CD4-positive, alpha-beta T cell treated with Interleukin-21 for 1 hour (primary cell): ENCODE measurements around the gene SP2.
"Not testable (repeated sequence)": the region's sequence is repeated elsewhere in the genome, so short reads cannot be mapped to it uniquely, and the experiment has no call there.

ENCODE experiments used
- DNase-seq: peaks from one replicate; pipeline ENCODE4 v3.0.0-alpha.2; 2020

SP2 gene

DNA sequence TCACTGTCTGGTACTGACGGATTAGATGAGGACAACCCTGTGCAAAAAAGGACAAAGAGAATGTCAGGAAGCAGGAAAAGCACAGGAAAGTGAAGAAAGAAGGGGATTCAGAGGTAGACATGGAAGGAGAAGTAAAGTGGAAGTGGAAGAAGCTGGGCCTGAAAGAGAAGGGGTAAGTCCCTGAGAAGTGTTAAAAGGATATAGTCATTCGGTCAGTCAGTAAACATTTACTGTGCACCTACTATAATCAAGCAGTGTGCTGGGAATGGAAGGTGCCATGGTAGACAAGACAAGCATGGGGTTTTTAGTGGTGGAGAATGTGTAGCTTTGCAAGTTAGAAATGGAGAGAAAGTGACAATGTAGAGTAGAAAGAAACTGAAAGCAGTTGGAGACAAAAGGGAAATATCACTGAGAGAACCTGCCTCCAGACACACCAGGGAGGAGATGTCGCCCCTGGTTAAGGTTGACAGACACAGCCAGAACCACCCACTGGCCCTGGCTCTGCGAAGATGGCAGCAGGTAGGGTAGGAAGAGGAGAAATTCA, 4.4 kb upstream of the SP2 start:
- no peak for DNase-seq

DNA sequence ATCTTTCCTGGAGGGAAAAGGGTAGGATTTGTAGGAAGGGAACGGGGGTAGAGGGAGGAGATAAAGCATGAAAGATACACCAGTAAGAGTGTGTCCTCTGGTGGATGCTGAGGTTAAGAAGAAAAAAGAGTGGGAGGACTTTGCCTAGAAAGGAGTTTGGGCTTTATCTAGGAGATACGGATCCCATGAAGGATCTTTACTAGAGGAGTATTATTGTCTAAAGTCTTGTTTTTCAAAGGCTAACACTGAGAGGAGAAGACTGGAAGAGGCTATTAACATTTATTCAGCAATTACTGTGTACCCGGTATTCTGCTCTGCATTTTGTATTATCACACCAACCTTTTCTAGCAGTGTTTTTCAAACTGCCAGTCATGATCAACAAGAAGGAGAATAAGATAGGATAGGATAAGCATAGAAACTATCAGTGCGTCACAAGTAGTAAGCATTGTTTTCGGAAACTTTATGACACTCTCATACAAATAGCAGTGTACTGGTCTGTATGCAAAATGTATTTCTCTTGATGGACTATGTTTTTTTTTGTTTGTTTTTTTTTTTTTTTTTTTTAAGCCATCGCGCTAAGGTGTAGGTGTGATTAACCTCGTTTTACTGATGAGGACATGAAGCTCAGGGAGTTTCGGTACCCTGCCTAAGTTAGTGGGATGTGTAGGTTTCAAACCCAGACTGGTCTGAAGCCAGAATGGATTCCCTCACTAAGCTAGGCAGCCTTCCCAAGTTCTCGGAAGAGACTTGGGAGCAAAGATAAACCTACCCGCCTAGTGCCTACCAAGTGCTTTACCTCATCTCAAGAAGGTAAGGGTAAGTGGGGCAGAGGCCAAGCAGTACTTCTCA, 1.3 kb upstream of the SP2 start:
- DNase-seq = no peak

DNA sequence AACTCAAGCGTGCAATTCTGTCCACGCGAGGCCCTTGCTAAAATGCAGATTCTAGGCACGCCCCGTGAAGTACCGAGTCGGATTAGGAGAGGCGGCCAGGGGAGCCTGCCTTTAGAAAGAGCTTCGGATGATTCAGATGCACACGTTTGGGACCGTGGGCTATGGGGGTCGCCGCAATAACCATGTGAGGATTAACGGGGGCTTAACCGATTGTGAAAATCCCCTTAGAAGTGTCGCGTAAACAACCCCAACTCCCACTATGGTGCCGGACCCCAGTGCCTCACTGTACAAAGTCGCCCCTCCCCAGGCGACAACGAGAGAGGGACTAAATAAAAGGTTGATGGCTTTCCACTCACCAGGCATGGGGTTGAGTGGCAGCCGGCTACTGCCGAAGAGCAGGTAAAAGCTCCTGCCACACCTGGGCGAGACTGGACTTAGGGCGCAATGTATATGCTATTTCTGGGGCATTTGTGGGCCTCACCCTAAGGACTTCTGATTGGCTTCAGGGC, 635 bp upstream of the SP2 start:
- no peak for DNase-seq

DNA sequence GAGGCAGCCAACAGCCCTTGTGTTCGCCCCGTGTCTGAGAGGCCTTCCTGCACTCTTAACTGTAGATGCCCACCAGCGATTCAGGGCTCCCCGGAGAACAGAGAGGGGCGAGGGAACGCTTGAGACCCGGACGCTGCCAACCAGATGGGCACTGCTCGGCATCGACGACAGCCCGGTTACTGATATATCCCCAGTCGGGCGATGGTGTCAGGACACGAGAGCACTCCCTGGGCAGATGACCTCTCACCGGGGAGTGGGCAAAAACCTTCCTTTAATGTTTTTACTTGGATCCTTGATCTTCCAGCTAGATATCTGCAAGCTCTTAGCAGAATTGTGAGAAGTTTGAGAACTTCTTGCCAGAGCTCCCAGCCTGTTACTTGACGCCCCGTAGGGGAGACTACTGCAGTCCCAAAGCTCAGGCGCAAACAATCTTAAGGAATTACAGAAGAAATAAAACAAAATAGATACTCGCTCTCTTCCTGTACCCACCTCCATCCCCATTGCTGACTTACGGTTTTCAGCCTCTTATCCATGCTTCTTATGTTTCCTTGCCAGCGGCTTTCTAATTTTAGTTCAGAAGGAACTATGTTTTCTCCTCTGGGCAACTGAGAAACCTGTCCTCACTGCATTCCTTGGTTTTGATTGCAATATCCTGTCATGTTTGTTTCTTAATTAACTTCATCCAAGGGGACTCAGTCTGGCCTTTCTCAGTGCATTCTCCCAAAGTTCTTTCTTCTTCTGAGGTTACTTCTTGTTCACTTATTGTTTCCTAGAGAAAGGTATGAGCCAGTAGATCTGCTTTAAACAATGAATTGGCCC, 845 bp downstream of the SP2 start:
- DNase-seq = no peak

DNA sequence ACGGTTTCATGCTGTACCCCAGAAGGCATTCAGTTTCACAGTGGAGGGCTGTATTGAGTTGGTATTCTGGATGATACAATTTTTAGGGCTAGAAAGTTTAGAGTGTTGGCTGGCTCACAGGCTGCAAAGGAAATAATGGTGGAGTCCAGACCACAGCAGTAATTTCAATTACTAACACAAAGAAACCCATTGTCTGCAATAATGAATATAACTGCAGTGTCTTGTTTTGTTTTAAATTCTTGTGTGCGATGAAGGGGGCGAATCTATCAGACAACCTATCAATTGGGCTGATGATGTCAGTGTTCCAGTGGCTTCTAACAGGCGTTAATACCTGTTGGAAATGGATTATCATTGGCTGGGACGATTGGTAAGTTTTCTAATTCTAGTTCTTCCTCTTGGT, 1.5 kb downstream of the SP2 start:
- DNase-seq = no peak

DNA sequence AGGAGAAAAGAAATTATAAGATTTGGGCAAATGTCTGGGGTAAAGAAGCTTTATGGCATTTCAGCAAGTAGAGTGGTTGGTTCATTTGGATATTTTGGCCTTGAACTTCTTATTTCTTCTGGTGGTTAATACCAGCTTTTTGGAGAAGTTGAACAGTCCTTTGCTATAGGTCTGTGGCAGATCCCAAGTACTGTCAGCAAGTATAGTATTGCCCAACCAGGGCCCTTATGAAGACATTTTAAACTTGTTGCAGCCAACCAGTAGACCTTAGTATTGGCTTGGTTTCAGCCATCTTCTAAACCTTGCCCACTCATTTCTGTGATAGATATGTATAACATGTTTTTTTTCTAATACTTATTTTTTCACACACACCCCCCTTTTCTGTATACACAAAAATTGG, 2.2 kb downstream of the SP2 start:
- DNase-seq = no peak

DNA sequence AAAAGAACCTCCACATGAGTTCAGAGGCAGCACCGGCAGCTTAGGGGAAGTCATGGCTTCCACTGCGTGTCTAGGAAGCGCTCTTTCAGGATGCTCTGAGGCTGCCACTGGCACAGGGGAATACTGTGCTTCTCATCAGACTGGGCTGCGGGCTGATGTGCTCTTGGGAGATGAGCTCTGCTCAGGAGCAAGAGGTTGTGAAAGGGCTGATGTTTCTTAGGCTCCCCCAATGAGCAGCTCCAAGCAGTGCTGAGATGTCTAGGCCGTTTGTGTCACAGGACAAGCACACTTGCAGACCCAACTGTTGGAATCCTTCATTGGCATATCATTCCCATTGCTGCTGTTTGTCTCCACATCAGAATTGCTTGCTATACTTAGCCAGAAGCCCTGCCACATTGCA, 3.6 kb downstream of the SP2 start:
- DNase-seq = no peak

DNA sequence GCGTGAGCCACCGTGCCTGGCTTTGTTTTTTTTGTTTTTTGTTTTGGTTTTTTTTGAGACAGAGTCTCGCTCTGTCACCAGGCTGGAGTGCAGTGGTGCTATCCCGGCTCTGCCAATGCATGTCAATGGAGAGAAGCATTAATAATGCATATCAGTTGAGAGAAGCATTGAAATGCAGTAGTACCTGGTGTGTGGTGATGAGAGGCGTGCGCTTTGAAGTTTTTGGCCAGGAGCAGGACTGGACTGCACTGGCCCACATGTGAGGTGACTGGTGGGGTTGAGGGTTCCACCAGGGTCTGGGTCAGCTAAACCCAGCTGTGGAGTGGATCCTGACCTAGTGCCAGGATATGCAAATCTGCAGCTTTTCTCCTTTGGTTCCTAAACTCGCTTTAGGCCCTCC, 5.4 kb downstream of the SP2 start:
- no peak for DNase-seq

DNA sequence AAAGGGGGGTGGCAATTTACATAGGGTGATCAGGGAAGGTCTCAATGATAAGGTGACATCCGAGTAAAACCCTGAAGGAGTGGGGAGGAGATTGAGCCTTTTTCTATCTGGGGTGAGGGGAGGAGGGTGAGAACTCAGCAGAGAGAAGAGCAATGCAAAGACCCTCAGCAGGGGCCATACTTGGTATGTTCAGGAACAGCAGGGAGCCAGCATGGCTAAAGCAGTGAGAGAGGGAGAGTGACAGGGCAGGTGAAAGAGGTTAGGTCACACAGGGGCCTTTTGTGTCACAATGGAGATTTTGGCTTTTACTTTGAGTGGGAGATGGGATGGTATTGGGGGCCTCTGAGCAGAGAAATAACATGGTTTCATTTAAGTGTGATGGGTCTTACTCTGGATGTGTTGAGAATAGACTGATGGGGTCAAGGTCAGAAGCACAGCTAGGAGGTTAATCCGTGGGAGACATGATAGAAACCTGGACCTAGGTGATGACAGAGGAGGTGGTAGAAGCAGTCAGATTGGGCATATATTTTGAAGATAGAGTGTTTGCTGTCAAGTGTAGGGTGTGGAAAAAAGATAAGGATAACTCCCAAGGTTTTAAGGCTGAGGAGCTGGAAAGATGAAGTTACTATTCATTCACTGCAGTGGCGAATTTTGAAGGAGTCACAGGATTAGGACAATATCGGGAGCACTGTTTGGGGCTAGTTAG, 6.2 kb downstream of the SP2 start:
- DNase-seq = no peak

DNA sequence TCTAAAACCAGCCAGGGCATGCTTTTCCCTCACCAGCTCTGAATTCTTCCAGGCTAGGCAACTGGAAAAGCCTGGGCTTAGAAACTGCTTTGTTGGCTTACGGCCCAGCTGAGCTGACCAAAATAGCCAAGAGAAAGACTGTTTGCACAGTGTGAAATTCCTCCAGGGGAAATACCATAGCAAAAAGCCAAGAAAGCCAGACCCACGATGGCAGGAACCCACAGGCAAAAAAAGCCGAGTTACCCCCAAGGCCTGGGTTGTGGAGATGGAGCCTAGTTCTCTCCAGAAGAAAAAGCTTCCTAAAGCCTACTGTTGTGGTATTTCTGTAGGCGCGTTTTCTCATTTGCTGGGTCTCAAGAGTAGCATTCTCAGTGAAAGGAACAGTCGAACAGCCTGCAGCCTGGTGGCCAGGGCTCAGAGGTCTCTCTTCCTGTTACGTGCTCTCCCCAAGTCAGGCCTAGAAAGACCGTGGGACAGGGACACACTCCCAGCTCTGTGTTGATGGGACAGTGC, 9.2 kb downstream of the SP2 start:
- DNase-seq = no peak

DNA sequence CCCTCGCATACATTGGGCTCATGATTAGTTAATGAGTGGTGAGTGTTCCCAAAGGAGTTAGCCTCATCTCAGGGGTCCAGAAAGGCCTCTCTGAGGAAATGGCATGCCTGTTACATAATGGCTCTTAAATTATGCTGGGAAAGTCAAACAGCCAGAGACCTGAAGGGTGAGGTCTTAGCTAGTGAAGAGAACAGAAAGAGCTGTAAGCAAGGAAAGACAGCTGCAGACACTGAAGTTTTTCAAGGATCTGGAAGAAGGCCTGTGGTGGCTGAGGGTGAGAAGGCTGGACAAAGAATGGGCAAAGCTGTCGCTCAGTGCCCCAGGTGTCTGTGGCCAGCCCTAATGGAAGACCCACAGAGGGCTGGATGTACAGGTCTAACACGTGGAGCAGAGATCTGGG, 10.4 kb downstream of the SP2 start:
- no peak for DNase-seq

DNA sequence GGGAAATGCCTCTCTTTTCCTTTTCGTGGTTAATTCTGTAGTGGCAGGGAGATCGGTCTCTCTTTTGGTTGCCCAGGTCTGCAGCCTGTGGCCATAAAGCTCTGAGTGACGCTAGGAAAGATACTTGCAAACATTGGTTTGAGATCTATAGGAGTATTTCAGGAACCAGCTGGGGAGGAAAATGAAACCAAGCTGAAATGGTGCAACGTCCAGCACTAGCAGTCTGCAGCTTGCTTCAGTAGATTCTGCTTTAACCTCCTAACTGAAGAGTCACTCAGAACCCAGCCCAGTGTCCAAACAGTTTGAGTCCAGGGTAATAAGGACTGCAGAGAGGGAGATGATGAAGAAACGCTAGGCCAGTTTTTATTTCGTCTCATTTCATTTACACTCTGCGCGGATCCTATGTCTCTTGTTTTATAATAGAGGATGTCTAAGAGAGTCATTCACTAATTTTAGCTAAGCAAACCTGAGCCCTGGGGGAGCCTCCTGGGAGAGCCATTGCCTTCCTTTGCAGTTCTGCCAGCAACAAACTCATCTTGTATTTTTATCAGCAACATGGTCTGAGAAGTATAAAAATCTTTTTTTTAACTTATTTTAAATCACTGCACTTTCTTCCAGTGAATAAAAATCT, 12.0 kb downstream of the SP2 start:
- no peak for DNase-seq

DNA sequence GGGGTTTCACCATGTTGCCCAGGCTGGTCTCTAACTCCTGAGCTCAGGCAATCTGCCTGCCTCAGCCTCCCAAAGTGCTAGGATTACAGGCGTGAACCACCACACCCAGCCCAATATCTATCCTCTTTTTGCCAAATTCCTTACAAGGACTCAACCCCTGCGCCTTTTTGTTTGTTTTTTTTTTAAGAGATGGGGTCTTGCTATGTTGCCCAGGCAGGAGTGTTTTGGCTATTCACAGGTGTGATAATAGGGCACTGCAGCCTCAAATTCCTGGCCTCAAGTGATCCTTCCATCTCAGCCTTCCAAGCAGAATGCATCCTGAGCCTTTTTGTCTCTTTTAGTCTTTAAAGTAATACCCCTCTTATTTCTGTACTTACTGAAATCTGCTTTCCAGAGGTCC, 17.0 kb downstream of the SP2 start:
- no peak for DNase-seq

DNA sequence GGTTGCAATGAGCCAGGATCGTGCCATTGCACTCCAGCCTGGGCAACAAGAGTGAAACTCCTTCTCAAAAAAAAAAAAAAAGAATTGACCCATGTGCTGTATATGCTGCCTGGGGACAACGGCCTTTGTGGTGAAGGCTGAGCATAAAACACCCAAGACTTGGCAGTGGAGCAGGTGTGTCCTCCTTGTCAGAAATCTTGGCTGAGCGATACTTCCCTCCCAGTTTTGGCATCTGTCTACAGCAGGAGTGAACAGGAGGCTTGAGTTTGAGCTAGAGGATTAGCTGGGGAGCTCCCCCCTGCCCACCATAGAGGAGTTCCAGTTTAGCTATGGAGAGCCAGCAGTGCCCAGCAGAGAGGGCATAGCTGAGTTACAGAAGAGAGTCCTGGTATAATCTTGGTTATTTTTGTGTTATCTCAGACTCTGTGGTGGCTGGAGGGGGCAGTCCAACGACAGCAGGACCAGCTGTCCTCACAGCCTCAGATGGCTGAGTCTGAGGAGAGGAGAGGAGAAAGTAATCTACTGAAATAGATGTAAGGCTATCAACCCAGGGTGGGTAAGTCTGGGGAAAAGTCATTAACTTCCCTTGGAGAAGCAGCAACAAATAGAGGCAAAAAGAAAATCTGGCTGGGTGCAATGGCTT, 18.4 kb downstream of the SP2 start:
- no peak for DNase-seq

DNA sequence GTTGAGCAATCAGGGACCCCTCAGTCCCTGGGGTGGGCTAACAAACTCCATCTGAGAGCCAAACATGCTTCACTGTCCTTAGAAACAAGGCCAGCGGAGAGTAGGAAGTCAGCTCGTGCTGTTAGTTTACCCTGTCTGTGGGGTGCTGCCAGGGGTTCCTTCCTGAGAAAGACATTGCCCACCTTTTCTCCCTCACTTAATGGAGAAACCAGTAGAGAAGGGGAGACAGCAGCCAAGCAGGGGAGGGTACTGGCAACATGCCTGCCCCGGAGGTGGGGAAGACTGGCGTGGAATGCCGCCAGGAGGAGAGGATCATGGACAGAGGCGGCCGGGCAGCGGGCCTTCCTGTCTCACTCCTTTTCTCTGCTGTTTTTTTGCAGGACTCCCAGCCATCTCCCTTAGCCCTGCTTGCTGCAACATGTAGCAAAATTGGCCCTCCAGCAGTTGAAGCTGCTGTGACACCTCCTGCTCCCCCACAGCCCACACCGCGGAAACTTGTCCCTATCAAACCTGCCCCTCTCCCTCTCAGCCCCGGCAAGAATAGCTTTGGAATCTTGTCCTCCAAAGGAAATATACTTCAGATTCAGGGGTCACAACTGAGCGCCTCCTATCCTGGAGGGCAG, 19.9 kb downstream of the SP2 start:
- no peak for DNase-seq

DNA sequence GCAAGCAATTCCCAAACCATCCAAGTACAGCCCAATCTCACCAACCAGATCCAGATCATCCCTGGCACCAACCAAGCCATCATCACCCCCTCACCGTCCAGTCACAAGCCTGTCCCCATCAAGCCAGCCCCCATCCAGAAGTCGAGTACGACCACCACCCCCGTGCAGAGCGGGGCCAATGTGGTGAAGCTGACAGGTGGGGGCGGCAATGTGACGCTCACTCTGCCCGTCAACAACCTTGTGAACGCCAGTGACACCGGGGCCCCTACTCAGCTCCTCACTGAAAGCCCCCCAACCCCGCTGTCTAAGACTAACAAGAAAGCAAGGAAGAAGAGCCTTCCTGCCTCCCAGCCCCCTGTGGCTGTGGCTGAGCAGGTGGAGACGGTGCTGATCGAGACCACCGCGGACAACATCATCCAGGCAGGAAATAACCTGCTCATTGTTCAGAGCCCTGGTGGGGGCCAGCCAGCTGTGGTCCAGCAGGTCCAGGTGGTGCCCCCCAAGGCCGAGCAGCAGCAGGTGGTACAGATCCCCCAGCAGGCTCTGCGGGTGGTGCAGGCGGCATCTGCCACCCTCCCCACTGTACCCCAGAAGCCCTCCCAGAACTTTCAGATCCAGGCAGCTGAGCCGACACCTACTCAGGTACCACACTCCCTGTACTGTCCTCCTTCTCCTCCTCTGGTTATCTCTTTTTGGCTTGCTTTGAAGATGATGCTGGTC, 20.6 kb downstream of the SP2 start:
- no peak for DNase-seq

DNA sequence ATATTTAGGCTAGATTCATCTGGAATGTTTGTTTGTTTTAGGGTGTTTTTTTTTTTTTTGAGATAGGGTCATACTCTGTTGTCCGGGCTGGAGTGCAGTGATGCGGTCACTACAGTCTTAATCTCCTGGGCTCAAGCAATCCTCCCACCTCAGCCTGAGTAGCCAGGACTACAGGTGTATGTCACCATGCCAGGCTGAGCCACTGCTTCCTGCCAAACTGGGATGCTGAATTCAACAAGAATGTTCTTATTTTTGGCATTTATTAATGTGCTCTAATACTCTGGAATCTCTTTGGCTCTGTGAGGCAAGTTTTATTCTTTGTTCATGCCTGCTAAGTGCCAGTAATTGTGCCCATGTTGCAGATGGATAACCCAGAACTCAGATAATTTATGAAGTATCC, 21.5 kb downstream of the SP2 start:
- no peak for DNase-seq

DNA sequence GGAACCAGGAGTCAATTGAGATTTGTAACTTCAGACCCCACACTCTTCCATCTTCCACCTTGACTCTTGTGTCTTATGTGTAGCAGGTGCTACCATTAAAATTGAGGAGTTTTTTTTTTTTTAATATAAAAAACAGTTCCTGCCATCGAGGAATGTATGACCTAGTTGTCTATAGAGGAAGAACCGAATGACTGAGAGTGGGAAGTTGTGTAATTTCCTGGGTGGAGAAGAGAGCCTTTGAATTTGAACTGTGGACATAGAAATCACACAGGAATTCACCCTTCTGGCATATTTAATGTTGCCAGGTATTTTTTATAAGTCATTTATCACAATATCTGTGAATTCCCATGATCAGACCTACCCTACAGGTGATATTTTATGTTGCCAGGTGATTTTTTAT, 22.0 kb downstream of the SP2 start:
- DNase-seq = peak; percentile 5

DNA sequence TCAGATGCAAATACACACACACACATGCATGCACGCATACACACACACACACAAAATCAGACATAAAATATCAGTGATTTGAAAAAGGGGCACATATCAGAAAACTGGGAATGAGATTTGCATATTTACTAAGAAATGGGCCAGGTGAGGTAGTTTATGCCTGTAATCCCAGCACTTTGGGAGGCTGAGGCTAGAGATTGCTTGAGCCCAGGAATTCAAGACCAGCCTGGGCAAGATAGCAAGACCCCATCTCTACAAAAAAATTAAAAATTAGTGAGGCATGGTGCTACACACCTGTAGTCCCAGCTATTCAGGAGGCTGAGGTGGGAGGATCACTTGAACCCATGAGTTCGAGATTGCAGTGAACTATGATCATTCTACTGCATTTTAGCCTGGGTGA, 23.0 kb downstream of the SP2 start:
- no peak for DNase-seq

DNA sequence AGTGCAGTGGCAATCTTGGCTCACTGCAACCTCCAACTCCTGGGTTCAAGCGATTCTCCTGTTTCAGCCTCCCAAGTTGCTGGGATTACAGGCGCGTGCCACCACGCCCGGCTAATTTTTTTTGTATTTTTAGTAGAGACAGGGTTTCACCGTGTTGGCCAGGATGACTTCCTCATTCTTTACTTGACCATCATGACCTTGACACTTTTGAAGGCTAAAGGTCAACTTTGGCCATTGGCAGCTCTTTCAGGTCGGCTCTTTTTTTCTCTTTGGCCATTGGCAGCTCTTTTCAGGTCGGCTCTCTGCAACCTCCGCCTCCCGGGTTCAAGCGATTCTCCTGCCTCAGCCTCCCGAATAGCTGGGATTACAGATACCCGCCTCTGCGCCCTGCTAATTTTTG, 23.9 kb downstream of the SP2 start:
- not testable (repeated sequence) for DNase-seq
